ENCODE results near the gene PSME4.

DNA sequence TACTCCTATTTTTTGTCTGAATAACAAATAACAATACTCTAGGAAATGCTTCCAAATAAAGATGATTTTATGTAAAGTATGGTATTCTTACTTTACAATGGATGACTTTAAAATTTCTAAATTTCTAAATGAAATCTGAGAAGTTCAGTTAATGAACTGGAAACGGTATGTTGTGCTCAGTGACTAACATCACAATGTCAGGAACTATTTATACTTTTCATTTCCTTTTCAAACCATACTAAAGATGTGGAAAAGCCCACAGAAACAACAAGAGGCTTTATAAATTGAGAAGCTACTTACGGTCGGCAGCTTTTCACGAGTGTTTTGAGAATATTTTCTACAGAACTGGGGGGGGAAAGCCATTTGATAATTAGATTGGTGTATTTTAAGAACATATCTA lies 31.1 kb downstream of the PSME4 start:
- TF ChIP-seq CTCF (IDR thresholded peaks at IDR 0.05 in 8 of 11, conservative IDR thresholded peaks at IDR 0.05 in 3 of 11) = no peak
- no peak for TF ChIP-seq POLR2A (IDR thresholded peaks at IDR 0.05)

Data from spleen (tissue), 7 donors.